ENCODE measurements around the gene SCT.
A peak's percentile ranks its signal among the peaks of the same experiment; 100 is the strongest.

SCT gene

DNA sequence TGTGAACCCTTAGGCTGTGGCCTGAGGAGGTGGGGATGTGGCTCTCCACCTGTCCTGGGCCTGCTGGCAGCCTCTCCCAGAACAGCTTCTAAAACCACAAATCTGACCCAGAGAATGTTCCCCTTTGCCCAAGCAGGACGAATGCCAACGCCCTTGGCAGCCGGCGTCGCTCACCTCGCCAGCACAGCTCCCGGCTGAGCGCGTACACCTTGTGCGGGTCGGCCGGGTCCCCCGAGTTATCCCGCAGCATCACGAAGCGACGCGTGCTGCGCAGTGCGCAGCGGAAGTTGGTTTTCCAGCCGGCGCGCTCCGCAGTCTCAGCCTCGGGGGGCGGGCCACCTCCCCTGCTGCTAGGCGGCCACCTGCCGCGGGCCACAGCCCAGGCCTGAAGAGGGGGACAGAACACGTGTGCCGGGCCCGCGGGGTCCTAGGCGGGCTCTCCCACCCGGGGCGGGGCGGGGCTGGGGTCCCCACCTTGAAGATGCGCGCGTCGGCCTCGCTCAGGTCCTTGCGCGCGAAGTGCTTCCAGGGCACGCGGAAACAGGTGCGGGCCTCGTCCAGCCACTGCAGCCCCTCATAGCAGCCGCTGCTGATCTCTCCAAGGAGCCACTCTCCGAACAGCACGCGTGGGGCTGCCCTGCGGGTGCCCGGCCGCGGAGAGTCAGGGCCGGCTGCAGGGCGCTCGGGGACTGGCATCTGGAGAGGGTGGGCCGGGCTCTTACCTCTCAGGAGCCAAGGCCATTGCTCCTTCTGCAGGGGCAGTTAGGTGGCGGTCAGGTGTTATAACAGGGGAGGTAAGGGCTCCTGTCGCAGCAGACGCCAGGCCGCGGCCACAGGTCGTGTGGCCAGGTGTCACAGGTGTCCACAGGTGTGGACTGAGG, 12.1 kb downstream of the SCT start:
- DNase-seq (ENCODE audit: low read depth in 1 of 2, low spot score in 1 of 2): no peak
- H3K4me3 ChIP-seq (replicated peaks; ENCODE audit: insufficient read depth, low read length): peak overlapping the region; percentile 69
- peak overlapping the region; percentile 89 for H3K27ac ChIP-seq (replicated peaks)
- TF ChIP-seq SPI1 (IDR thresholded peaks at IDR 0.05; ENCODE audit: borderline replicate concordance, low read depth) (no peak), GABPA (IDR thresholded peaks at IDR 0.05; ENCODE audit: low read depth) (no peak), REST (IDR thresholded peaks at IDR 0.05; ENCODE audit: insufficient replicate concordance, low read depth) (no peak), POLR2AphosphoS5 (IDR thresholded peaks at IDR 0.05; ENCODE audit: low read depth) (no peak)
- TF ChIP-seq, protein P1, sequence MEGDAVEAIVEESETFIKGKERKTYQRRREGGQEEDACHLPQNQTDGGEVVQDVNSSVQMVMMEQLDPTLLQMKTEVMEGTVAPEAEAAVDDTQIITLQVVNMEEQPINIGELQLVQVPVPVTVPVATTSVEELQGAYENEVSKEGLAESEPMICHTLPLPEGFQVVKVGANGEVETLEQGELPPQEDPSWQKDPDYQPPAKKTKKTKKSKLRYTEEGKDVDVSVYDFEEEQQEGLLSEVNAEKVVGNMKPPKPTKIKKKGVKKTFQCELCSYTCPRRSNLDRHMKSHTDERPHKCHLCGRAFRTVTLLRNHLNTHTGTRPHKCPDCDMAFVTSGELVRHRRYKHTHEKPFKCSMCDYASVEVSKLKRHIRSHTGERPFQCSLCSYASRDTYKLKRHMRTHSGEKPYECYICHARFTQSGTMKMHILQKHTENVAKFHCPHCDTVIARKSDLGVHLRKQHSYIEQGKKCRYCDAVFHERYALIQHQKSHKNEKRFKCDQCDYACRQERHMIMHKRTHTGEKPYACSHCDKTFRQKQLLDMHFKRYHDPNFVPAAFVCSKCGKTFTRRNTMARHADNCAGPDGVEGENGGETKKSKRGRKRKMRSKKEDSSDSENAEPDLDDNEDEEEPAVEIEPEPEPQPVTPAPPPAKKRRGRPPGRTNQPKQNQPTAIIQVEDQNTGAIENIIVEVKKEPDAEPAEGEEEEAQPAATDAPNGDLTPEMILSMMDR (IDR thresholded peaks at IDR 0.05; ENCODE audit: insufficient read depth, low read length): no peak
- no peaks in the 10 kb centered on the region for H3K27me3 ChIP-seq (ENCODE audit: insufficient read depth, poor library complexity, severe bottlenecking)

DNA sequence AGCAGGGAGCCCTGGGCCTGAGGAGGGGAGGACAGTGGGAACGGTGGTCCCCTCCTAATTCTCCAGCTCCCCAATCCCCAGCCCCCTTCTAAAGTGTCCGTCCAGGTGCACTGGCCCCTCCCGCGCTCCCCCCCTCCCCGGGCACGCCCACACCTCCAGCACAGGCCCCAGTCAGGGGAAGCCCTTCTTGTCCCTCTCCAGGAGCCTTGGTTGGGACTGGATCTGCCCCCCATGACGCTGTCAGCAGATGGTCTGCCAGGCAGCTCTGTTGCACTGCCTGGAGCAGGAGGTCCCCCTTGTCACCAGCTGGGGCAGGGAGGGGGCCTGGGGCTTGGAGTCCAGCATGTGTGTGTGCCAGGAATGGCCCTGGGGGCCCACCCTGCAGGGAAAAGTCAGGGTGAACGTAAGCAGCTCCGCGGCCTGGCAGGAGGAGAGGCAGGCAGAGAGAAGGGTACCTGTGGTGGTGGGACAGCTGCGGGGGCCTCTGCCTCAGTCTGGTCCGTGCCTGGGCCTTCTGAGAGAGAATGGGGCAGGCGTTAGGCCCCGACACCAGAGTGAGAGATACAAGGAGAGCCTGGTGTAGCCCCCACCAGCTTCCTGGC, 12.9 kb downstream of the SCT start:
- no peak for TF ChIP-seq SPI1 (IDR thresholded peaks at IDR 0.05; ENCODE audit: borderline replicate concordance, low read depth)
- TF ChIP-seq, protein P1 (IDR thresholded peaks at IDR 0.05; ENCODE audit: insufficient read depth, low read length): no peak
- Histone ChIP-seq H3K27me3 (ENCODE audit: insufficient read depth, poor library complexity, severe bottlenecking) (no peaks in the 10 kb centered on the region), H3K27ac (replicated peaks) (no peak overlapping the region), H3K4me3 (replicated peaks; ENCODE audit: insufficient read depth, low read length) (no peak overlapping the region)
- DNase-seq (ENCODE audit: low read depth in 1 of 2, low spot score in 1 of 2): no peak

DNA sequence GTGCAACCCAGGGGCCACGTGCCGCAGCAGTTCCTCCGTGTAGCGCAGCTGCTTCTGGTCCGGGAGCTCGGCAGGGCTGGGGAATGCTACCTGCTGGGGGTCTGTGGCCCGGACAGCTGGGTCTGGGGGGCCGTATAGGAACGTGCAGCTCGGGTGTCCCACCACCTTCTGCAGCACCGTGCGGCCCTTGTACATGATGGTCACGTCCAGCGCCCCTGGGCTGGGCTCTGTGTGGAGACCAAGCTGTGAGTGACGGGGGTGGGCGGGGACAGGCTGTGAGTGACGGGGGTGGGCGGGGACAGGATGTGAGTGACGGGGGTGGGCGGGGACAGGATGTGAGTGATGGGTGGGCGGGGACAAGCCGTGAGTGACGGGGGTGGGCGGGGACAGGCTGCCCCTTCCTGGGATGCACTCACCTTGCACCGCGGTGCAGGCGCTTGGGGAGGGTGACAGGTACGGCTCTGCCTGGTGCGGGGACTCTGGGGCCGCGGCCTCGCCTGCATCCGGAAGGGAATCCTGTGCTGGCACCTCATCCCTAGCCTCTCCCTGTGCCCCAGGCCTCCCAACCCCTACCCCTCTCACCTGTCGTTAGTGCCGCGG, 13.5 kb downstream of the SCT start:
- Histone ChIP-seq H3K4me3 (replicated peaks; ENCODE audit: insufficient read depth, low read length) (no peak overlapping the region), H3K27me3 (ENCODE audit: insufficient read depth, poor library complexity, severe bottlenecking) (no peaks in the 10 kb centered on the region), H3K27ac (replicated peaks) (no peak overlapping the region)
- TF ChIP-seq, protein P1 (IDR thresholded peaks at IDR 0.05; ENCODE audit: insufficient read depth, low read length): no peak
- no peak for TF ChIP-seq SPI1 (IDR thresholded peaks at IDR 0.05; ENCODE audit: borderline replicate concordance, low read depth)
- no peak for TF ChIP-seq POLR2AphosphoS5 (IDR thresholded peaks at IDR 0.05; ENCODE audit: low read depth)
- no peak for TF ChIP-seq GABPA (IDR thresholded peaks at IDR 0.05; ENCODE audit: low read depth)
- TF ChIP-seq REST (IDR thresholded peaks at IDR 0.05; ENCODE audit: insufficient replicate concordance, low read depth): no peak
- peak in 1 of 2 experiments; percentile 34 for DNase-seq (ENCODE audit: low read depth in 1 of 2, low spot score in 1 of 2)
